Measurements from ENCODE around the gene RAB27A. TPM values are rescaled to one million over a fixed set of nuclear protein-coding genes. Genes with fewer than 3 reads are reported as not detected.
"Not testable (repeated sequence)": the region's sequence is repeated elsewhere in the genome, so short reads cannot be mapped to it uniquely, and the experiment has no call there.

RAB27A gene
- total RNA-seq, 1 donor from 2014 or later: 7.9 TPM

- Histone ChIP-seq H3K27me3 (ENCODE audit: control insufficient read depth, insufficient read depth, low read length) (no peaks in the 10 kb centered on the region), H3K36me3 (ENCODE audit: control insufficient read depth, insufficient read depth, low read length) (peaks cover 2% of the 10 kb centered on the region), H3K4me3 (ENCODE audit: low read depth, low read length) (no peak overlapping the region)
- FAIRE-seq: no peak
- DNase-seq (ENCODE audit: low read depth): no peak
- no peak for TF ChIP-seq CTCF (IDR thresholded peaks at IDR 0.05; ENCODE audit: insufficient read depth, low read length, severe bottlenecking)
Observed at GRCh38 chr15:55283379-55284147, 6.0 kb downstream of the RAB27A start.

DNA sequence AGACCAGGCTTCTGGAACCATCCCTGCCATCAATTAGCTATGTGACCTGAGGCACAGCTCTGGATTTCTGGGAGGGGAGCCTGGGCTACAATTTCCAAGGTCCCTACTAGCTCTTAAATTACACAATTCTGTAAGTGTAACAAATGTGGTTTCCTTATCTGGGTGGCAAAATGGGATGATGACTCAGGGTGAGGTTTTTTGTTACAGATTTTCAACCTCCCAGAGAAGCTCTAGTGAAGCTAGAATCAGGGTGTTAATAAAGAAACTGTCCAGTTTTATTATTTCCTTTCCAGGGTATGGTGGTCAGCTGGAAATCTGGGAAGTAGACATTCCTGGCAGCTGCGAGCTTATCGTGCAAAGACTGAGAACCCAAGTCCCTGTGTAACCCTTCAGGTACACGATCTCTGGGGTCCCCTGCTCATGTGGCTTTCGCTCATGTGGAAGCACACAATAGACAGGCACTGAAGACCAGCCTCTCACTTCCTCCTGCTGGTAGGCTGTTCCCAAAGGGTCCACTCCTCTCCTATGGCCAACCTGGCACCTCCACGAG lies 7.3 kb downstream of the RAB27A start:
- TF ChIP-seq CTCF (IDR thresholded peaks at IDR 0.05; ENCODE audit: insufficient read depth, low read length, severe bottlenecking): no peak
- Histone ChIP-seq H3K36me3 (ENCODE audit: control insufficient read depth, insufficient read depth, low read length) (peaks cover 2% of the 10 kb centered on the region), H3K4me3 (ENCODE audit: low read depth, low read length) (no peak overlapping the region), H3K27me3 (ENCODE audit: control insufficient read depth, insufficient read depth, low read length) (no peaks in the 10 kb centered on the region)
- DNase-seq (ENCODE audit: low read depth) (peak; percentile 83), FAIRE-seq (no peak)

DNA sequence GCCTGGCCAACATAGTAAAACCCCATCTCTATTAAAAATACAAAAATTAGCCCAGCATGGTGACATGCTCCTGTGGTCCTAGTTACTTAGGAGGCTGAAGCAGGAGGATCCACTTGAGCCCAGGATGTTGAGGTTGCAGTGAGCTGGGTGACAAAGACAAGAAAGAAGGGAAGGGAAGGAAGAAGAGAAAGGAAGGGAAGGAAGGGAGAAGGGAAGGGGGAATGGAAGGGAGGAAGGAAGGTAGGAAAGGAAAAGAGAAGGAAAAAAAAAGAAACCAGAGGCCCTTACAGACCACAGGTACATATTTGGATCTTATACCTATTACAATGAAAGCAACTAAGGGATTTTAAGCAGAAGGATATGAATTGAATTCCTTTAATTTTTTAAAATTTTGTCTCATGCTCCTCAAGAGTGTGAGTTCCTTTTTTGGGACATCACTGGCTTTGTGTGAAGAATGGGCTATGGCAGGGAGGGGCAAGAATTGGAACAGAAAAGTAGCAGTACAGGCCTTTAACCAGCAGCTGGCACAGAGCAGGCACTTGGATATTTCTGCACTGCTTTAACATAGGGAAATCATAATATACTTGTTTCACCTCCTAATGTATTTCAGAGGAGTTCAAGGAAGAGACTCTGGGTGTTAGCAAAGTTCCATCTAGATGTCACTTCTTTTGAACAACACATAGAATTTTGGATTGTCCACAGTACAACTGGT lies 7.9 kb downstream of the RAB27A start:
- Histone ChIP-seq H3K4me3 (ENCODE audit: low read depth, low read length) (no peak overlapping the region), H3K27me3 (ENCODE audit: control insufficient read depth, insufficient read depth, low read length) (no peaks in the 10 kb centered on the region), H3K36me3 (ENCODE audit: control insufficient read depth, insufficient read depth, low read length) (peaks cover 2% of the 10 kb centered on the region)
- no peak for DNase-seq (ENCODE audit: low read depth)
- no peak for FAIRE-seq
- TF ChIP-seq CTCF (IDR thresholded peaks at IDR 0.05; ENCODE audit: insufficient read depth, low read length, severe bottlenecking): no peak

GRCh38 chr15:55280589-55280988 lies 9.0 kb downstream of the RAB27A start:
- H3K4me3 ChIP-seq (ENCODE audit: low read depth, low read length); FAIRE-seq; H3K27me3 ChIP-seq (ENCODE audit: control insufficient read depth, insufficient read depth, low read length); H3K36me3 ChIP-seq (ENCODE audit: control insufficient read depth, insufficient read depth, low read length); DNase-seq (ENCODE audit: low read depth): not testable (repeated sequence)

DNA sequence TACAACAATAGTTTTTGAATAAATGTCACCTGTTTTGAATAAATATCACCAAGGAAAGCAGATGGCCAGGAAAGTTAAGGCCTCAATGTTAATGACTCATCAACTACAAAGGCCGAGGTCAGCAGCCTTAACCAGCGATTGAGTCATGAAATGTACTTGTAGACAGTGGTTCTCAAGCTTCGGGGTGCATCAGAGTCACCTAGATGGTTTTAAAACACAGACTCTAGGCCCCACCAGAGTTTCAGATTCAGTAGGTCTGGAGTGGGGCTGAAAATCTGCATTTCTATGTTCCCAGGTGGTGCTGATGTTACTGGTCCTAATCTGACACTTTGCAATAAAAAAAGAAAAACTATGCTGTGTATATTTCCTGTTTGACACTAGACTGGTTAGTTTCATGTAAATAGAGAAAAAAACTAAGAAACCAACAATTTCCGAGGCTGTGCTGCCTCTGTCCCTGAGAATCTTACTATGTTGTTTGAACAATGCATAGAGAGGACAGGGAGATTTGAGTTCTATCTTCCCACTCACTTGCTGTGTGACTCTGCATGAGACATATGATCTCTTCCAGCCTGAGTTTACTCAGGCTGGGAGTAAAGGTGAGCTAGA lies 9.8 kb downstream of the RAB27A start:
- no peak for TF ChIP-seq CTCF (IDR thresholded peaks at IDR 0.05; ENCODE audit: insufficient read depth, low read length, severe bottlenecking)
- Histone ChIP-seq H3K27me3 (ENCODE audit: control insufficient read depth, insufficient read depth, low read length) (no peaks in the 10 kb centered on the region), H3K36me3 (ENCODE audit: control insufficient read depth, insufficient read depth, low read length) (peaks cover 2% of the 10 kb centered on the region), H3K4me3 (ENCODE audit: low read depth, low read length) (no peak overlapping the region)
- DNase-seq (ENCODE audit: low read depth) (peak; percentile 80), FAIRE-seq (no peak)
